ENCODE data around the gene KAT6B.
A peak's percentile ranks its signal among the peaks of the same experiment; 100 is the strongest.
"Not testable (repeated sequence)": the region's sequence is repeated elsewhere in the genome, so short reads cannot be mapped to it uniquely, and the experiment has no call there.

Gene KAT6B

GRCh38 chr10:74826142-74827044 is at the start of gene KAT6B:
TSS of gene KAT6B (plus strand) at chr10:74826600. CDS start at chr10:74842858, 16,258 bp downstream.
- Mint-ChIP-seq H3K4me3 (peak within 1 kb of the TSS; percentile 91), H3K4me1 (peaks cover 66% of the 10 kb centered on the region), H3K36me3 (peaks cover 1% of the 10 kb centered on the region), H3K27ac (peak within 1 kb of the TSS; percentile 96), H3K9me3 (no peaks in the 10 kb centered on the region), H3K27me3 (no peaks in the 10 kb centered on the region)

GRCh38 chr10:74778436-74779094 is 47.8 kb upstream of the KAT6B start:
- Mint-ChIP-seq H3K27ac (no peak overlapping the region), H3K27me3 (no peaks in the 10 kb centered on the region), H3K4me1 (no peaks in the 10 kb centered on the region), H3K4me3 (no peak overlapping the region), H3K36me3 (no peaks in the 10 kb centered on the region), H3K9me3 (peaks cover 6% of the 10 kb centered on the region)

GRCh38 chr10:74781870-74782269 is 44.5 kb upstream of the KAT6B start:
- H3K27me3 Mint-ChIP-seq, H3K4me1 Mint-ChIP-seq, H3K36me3 Mint-ChIP-seq, H3K4me3 Mint-ChIP-seq, H3K27ac Mint-ChIP-seq, H3K9me3 Mint-ChIP-seq: not testable (repeated sequence)

GRCh38 chr10:74784462-74784861 is 41.9 kb upstream of the KAT6B start:
- Mint-ChIP-seq H3K9me3 (no peaks in the 10 kb centered on the region), H3K36me3 (no peaks in the 10 kb centered on the region), H3K27ac (no peak overlapping the region), H3K4me1 (no peaks in the 10 kb centered on the region), H3K4me3 (no peak overlapping the region), H3K27me3 (no peaks in the 10 kb centered on the region)

GRCh38 chr10:74786126-74786525 is 40.3 kb upstream of the KAT6B start:
- Mint-ChIP-seq H3K4me1 (no peaks in the 10 kb centered on the region), H3K4me3 (no peak overlapping the region), H3K27me3 (no peaks in the 10 kb centered on the region), H3K36me3 (no peaks in the 10 kb centered on the region), H3K27ac (no peak overlapping the region), H3K9me3 (no peaks in the 10 kb centered on the region)

GRCh38 chr10:74787457-74787856 is 38.9 kb upstream of the KAT6B start:
- Mint-ChIP-seq H3K9me3 (no peaks in the 10 kb centered on the region), H3K27ac (no peak overlapping the region), H3K4me3 (no peak overlapping the region), H3K27me3 (no peaks in the 10 kb centered on the region), H3K4me1 (no peaks in the 10 kb centered on the region), H3K36me3 (no peaks in the 10 kb centered on the region)

- H3K4me1 Mint-ChIP-seq, H3K27me3 Mint-ChIP-seq, H3K9me3 Mint-ChIP-seq, H3K36me3 Mint-ChIP-seq, H3K27ac Mint-ChIP-seq, H3K4me3 Mint-ChIP-seq: not testable (repeated sequence)
Measured at GRCh38 chr10:74791979-74792378, 34.4 kb upstream of the KAT6B start.

GRCh38 chr10:74792726-74793125 is 33.7 kb upstream of the KAT6B start:
- no peak overlapping the region for H3K4me3 Mint-ChIP-seq
- no peaks in the 10 kb centered on the region for H3K27me3 Mint-ChIP-seq
- no peaks in the 10 kb centered on the region for H3K9me3 Mint-ChIP-seq
- H3K4me1 Mint-ChIP-seq = peaks cover 10% of the 10 kb centered on the region
- H3K27ac Mint-ChIP-seq = no peak overlapping the region
- H3K36me3 Mint-ChIP-seq = no peaks in the 10 kb centered on the region

GRCh38 chr10:74793240-74793639 is 33.2 kb upstream of the KAT6B start:
- not testable (repeated sequence) for H3K4me1 Mint-ChIP-seq, H3K27ac Mint-ChIP-seq, H3K4me3 Mint-ChIP-seq, H3K27me3 Mint-ChIP-seq, H3K36me3 Mint-ChIP-seq, H3K9me3 Mint-ChIP-seq

- Mint-ChIP-seq H3K9me3 (no peaks in the 10 kb centered on the region), H3K4me3 (no peak overlapping the region), H3K4me1 (peaks cover 10% of the 10 kb centered on the region), H3K27ac (no peak overlapping the region), H3K36me3 (no peaks in the 10 kb centered on the region), H3K27me3 (no peaks in the 10 kb centered on the region)
Measured at GRCh38 chr10:74794531-74794930, 31.9 kb upstream of the KAT6B start.

- Mint-ChIP-seq H3K4me3 (no peak overlapping the region), H3K36me3 (no peaks in the 10 kb centered on the region), H3K9me3 (no peaks in the 10 kb centered on the region), H3K27me3 (no peaks in the 10 kb centered on the region), H3K4me1 (peaks cover 16% of the 10 kb centered on the region), H3K27ac (no peak overlapping the region)
Measured at GRCh38 chr10:74797550-74797949, 28.9 kb upstream of the KAT6B start.

GRCh38 chr10:74799721-74800221 is 26.6 kb upstream of the KAT6B start:
- Mint-ChIP-seq H3K4me1 (peaks cover 12% of the 10 kb centered on the region), H3K9me3 (no peaks in the 10 kb centered on the region), H3K36me3 (no peaks in the 10 kb centered on the region), H3K27ac (peak overlapping the region; percentile 12), H3K4me3 (no peak overlapping the region), H3K27me3 (no peaks in the 10 kb centered on the region)

GRCh38 chr10:74801447-74801846 is 25.0 kb upstream of the KAT6B start:
- Mint-ChIP-seq H3K27me3 (no peaks in the 10 kb centered on the region), H3K4me1 (peaks cover 6% of the 10 kb centered on the region)

GRCh38 chr10:74808501-74808900 is 17.9 kb upstream of the KAT6B start:
- H3K4me3 Mint-ChIP-seq = no peak overlapping the region
- no peaks in the 10 kb centered on the region for H3K36me3 Mint-ChIP-seq
- H3K27ac Mint-ChIP-seq = no peak overlapping the region
- no peaks in the 10 kb centered on the region for H3K4me1 Mint-ChIP-seq
- no peaks in the 10 kb centered on the region for H3K27me3 Mint-ChIP-seq
- no peaks in the 10 kb centered on the region for H3K9me3 Mint-ChIP-seq

More at GRCh38 chr10:74801447-74801846, 25.0 kb upstream of the KAT6B start:
- Mint-ChIP-seq H3K4me3 (no peak overlapping the region), H3K27ac (no peak overlapping the region), H3K36me3 (no peaks in the 10 kb centered on the region), H3K9me3 (no peaks in the 10 kb centered on the region)

GRCh38 chr10:74810087-74810486 is 16.3 kb upstream of the KAT6B start:
- Mint-ChIP-seq H3K27ac (peak overlapping the region; percentile 62), H3K4me3 (no peak overlapping the region), H3K9me3 (no peaks in the 10 kb centered on the region), H3K36me3 (no peaks in the 10 kb centered on the region), H3K27me3 (no peaks in the 10 kb centered on the region), H3K4me1 (no peaks in the 10 kb centered on the region)
